NT2/D1 (cell line): Measurements from ENCODE around the gene STRN3.

ENCODE experiments used
- DNase-seq: peaks from one replicate; pipeline ENCODE4 v3.0.0-alpha.2; 2011; ENCODE audit warnings: low read depth, low spot score
- H3K27me3 ChIP-seq: 2 replicates; pipeline ENCODE4 v1.6.0; 2011; ENCODE audit warnings: mild to moderate bottlenecking; ENCODE audit not compliant: insufficient read length, insufficient read depth
- H3K36me3 ChIP-seq: 2 replicates; pipeline ENCODE4 v1.6.1; 2011; ENCODE audit warnings: mild to moderate bottlenecking, low read length, mixed read lengths; ENCODE audit not compliant: insufficient read depth, insufficient read length
- H3K4me1 ChIP-seq: 2 replicates; pipeline ENCODE4 v1.5.1; 2011; ENCODE audit not compliant: insufficient read depth, insufficient read length
- H3K4me3 ChIP-seq: 2 replicates; pipeline ENCODE4 v1.5.1; 2011; ENCODE audit warnings: low read depth; ENCODE audit not compliant: insufficient read length
- H3K9ac ChIP-seq: 2 replicates; pipeline ENCODE4 v1.6.0; 2011; ENCODE audit warnings: low read depth; ENCODE audit not compliant: insufficient read length
- H3K9me3 ChIP-seq: 2 replicates; pipeline ENCODE4 v1.5.1; 2011; ENCODE audit warnings: mild to moderate bottlenecking, low read length; ENCODE audit not compliant: insufficient read depth
- SUZ12 ChIP-seq: IDR thresholded peaks from 2 replicates; pipeline ENCODE4 v1.6.1; 2011; ENCODE audit not compliant: insufficient read length, insufficient read depth; ENCODE audit errors: extremely low read depth
- YY1 ChIP-seq: IDR thresholded peaks from 2 replicates; pipeline ENCODE4 v1.6.1; 2011; ENCODE audit not compliant: insufficient read length, insufficient read depth
- ZNF274 ChIP-seq: IDR thresholded peaks from 2 replicates; pipeline ENCODE4 v1.6.1; 2011; ENCODE audit warnings: mild to moderate bottlenecking, low read depth, low read length

STRN3 gene

DNA sequence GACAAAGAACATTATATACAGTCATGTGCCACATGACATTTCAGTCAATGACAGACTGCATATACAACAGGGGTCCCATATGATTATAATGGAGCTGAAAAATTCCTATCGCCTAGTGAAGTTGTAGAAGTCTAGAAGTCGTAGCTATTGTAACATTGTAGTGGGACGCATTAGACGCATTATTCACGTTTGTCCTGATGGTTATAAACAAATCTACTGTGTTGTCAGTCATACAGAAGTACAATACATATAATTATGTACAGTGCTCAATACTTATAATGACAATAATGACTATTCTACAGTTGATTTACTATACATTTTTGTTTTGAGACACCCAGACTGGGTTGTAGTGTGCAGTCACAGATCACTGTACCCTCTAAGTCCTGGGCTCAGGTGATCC lies 64.8 kb downstream of the STRN3 start:
- no peak for DNase-seq
- H3K4me3 ChIP-seq: no peak overlapping the region
- H3K27me3 ChIP-seq: no peaks in the 10 kb centered on the region
- H3K9ac ChIP-seq: no peak overlapping the region
- TF ChIP-seq YY1: no peak
- no peaks in the 10 kb centered on the region for H3K4me1 ChIP-seq
- peaks cover 5% of the 10 kb centered on the region; the same call in 1 of the 2 replicates for H3K9me3 ChIP-seq
- H3K36me3 ChIP-seq: peaks cover 1% of the 10 kb centered on the region

GRCh38 chr14:30960216-30960615 lies 66.0 kb downstream of the STRN3 start:
- Histone ChIP-seq H3K4me3 (no peak overlapping the region), H3K4me1 (no peaks in the 10 kb centered on the region), H3K27me3 (no peaks in the 10 kb centered on the region), H3K9ac (no peak overlapping the region), H3K36me3 (no peaks in the 10 kb centered on the region), H3K9me3 (no peaks in the 10 kb centered on the region)
- no peak for DNase-seq
- TF ChIP-seq YY1 (no peak), ZNF274 (no peak), SUZ12 (no peak)

DNA sequence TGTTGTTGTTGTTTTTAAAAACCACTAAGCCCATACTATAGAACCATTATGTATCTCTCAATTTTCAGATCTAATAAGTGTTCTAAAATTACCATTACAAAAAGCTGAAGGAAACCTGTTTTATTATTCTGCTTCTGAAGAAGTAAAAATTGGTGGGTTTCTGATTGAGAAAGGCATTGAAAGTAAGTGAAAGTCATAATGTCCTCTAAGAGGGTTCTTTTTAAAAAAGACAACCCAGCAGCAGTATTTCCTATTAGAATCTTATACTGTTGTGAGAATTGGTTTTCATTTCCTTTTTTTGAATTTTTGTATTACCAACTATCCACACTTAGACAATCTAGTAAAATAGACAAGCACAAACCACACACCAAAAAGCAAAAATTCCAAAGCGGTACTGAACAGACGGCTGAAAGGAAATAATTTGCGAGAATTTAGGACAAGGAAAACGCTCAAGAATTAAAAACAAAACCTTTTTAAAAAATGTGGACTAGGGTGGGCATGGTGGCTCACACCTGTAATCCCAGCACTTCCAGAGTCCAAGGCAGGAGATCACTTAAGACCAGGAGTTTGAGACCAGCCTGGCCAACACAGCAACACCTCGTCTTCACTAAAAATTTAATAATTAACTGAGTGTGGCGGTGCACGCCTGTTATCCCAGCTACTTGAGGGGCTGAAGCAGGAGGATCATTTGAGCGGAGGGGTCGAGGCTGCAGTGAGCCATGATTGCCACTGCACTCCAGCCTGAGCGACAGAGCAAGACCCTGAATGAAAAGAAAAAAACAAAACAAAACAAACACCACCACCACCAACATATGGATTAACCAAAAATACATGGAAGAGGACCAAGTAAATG lies 67.4 kb downstream of the STRN3 start:
- Histone ChIP-seq H3K9me3 (no peaks in the 10 kb centered on the region), H3K4me3 (no peak overlapping the region), H3K36me3 (no peaks in the 10 kb centered on the region), H3K27me3 (no peaks in the 10 kb centered on the region), H3K9ac (no peak overlapping the region), H3K4me1 (no peaks in the 10 kb centered on the region)
- DNase-seq: no peak
- TF ChIP-seq YY1 (no peak), SUZ12 (no peak), ZNF274 (no peak)

DNA sequence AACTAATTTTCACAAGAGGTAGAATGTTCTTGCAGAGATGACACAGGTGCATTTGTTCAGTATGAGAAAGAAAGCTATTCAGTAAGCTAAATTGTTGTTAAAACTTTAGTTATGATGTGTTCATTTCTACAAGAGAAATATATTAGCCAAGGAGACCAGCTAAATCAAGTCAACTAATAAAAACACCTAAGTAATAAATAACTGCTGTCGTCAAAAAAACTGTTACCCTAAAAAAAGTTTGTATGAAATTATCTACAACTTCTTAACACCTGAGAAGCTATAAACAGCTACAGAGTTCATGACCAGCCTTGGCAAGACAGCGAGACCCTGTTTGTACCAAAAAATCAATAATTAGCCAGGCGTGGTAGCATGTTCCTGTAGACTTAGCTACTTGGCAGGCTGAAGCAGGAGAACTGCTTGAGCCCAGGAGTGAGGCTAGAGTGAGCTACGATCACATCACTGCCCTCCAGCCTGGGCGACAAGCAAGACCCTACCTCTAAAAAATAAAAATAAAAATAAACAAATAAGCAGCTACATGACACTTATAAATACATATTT lies 68.3 kb downstream of the STRN3 start:
- no peaks in the 10 kb centered on the region for H3K9me3 ChIP-seq
- no peak for TF ChIP-seq SUZ12
- TF ChIP-seq YY1: no peak
- TF ChIP-seq ZNF274: no peak
- no peak overlapping the region for H3K4me3 ChIP-seq
- no peaks in the 10 kb centered on the region for H3K36me3 ChIP-seq
- H3K9ac ChIP-seq: no peak overlapping the region
- H3K4me1 ChIP-seq: no peaks in the 10 kb centered on the region
- no peak for DNase-seq
- H3K27me3 ChIP-seq: no peaks in the 10 kb centered on the region

DNA sequence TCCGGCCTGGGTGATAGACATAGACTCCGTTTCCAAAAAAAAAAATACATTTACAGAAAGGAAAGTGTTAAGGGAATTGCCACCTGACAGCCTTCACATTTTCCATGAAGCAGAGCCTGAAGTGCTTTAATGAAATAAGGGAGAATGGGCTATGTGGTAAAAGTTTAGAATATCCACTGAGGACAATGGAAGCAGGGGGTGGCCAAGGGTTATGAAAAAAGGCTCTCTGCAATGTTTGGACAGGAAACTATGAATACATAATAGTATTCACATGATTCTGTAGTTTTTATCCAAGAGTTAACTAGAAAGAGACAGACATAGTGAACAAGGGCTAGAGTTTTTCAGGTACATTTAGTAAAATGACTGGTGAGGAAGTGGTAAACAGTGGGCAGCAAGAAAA lies 76.5 kb downstream of the STRN3 start:
- no peaks in the 10 kb centered on the region for H3K9me3 ChIP-seq
- H3K9ac ChIP-seq: no peak overlapping the region
- peaks cover 21% of the 10 kb centered on the region for H3K36me3 ChIP-seq
- no peaks in the 10 kb centered on the region for H3K27me3 ChIP-seq
- TF ChIP-seq YY1: no peak
- TF ChIP-seq SUZ12: no peak
- no peak for TF ChIP-seq ZNF274
- H3K4me1 ChIP-seq: no peaks in the 10 kb centered on the region
- no peak overlapping the region for H3K4me3 ChIP-seq
- no peak for DNase-seq

- Histone ChIP-seq H3K4me3 (no peak overlapping the region), H3K36me3 (peaks cover 42% of the 10 kb centered on the region), H3K4me1 (no peaks in the 10 kb centered on the region), H3K9me3 (no peaks in the 10 kb centered on the region), H3K27me3 (no peaks in the 10 kb centered on the region), H3K9ac (no peak overlapping the region)
- TF ChIP-seq SUZ12: no peak
- TF ChIP-seq YY1: no peak
- TF ChIP-seq ZNF274: no peak
- DNase-seq: no peak
Measured at GRCh38 chr14:30943694-30944093, 82.5 kb downstream of the STRN3 start.

- H3K4me3 ChIP-seq: no peak overlapping the region
- no peaks in the 10 kb centered on the region for H3K9me3 ChIP-seq
- H3K9ac ChIP-seq: no peak overlapping the region
- peaks cover 47% of the 10 kb centered on the region for H3K36me3 ChIP-seq
- DNase-seq: no peak
- TF ChIP-seq YY1: no peak
- no peak for TF ChIP-seq ZNF274
- no peak for TF ChIP-seq SUZ12
- H3K27me3 ChIP-seq: no peaks in the 10 kb centered on the region
- H3K4me1 ChIP-seq: no peaks in the 10 kb centered on the region
Measured at GRCh38 chr14:30940886-30941285, 85.3 kb downstream of the STRN3 start.
